ENCODE measurements around the gene C6orf120.

DNA sequence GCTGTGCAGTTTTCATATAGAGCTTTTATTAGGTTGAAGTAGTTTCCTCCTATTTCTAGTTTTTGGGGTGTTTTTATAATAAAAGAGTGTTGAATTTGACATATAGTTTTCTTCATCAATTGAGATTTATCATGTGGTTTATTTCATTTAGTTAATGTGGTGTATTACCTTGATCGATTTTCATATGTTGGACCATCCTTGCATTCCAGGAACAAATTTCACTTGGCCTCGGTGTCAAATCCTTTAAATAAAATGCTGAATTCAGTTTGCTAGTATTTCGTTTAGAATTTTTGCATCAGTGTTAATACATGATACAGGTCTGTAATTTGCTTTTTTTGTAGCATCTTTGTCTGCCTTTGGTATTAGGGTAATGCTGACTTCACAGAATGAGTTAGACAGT, 43.5 kb downstream of the C6orf120 start:
- TF ChIP-seq, protein P1, sequence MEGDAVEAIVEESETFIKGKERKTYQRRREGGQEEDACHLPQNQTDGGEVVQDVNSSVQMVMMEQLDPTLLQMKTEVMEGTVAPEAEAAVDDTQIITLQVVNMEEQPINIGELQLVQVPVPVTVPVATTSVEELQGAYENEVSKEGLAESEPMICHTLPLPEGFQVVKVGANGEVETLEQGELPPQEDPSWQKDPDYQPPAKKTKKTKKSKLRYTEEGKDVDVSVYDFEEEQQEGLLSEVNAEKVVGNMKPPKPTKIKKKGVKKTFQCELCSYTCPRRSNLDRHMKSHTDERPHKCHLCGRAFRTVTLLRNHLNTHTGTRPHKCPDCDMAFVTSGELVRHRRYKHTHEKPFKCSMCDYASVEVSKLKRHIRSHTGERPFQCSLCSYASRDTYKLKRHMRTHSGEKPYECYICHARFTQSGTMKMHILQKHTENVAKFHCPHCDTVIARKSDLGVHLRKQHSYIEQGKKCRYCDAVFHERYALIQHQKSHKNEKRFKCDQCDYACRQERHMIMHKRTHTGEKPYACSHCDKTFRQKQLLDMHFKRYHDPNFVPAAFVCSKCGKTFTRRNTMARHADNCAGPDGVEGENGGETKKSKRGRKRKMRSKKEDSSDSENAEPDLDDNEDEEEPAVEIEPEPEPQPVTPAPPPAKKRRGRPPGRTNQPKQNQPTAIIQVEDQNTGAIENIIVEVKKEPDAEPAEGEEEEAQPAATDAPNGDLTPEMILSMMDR (IDR thresholded peaks at IDR 0.05; ENCODE audit: low read depth, low read length), result no peak
- no peak for TF ChIP-seq POLR2A (IDR thresholded peaks at IDR 0.05; ENCODE audit: extremely low read depth, insufficient read length)
